HCT116 (cell line): ENCODE measurements around the gene TCOF1. TPM values are rescaled to one million over a fixed set of nuclear protein-coding genes. Genes with fewer than 3 reads are reported as not detected.

Experiments
- ATAC-seq: fragments of 200-7000 bp; cut with Tn5 transposase; 2 replicates; pipeline ENCODE4 v1.9.1; 2020; ENCODE audit warnings: mild to moderate bottlenecking, moderate library complexity
- BruUV-seq: library from RNA; stranded (reverse); fragments of 400-500 nt; replicated peaks from 2 replicates; lab custom pipeline; 2021; lab: Mats Ljungman, UMichigan
- CTCF ChIA-PET: fragments of 300-600 bp; sonication (Branson Sonifier 250); formaldehyde crosslinking; loops from one replicate; lab custom pipeline; 2021; ENCODE audit warnings: antibody characterized with exemption; lab: Charles Lee
- POLR2A ChIA-PET: fragments of 300-600, 350-600 bp; sonication (Branson Sonifier 250); formaldehyde crosslinking; loops from one replicate; lab custom pipeline; 2021; ENCODE audit warnings: antibody characterized with exemption; lab: Charles Lee
- RAD21 ChIA-PET, 2 experiments: fragments of 300-600 bp; sonication (Branson Sonifier 250); formaldehyde crosslinking; loops; one replicate each; lab custom pipeline; 2023; ENCODE audit warnings: low total read pairs in 2 of 2; ENCODE audit not compliant: uncharacterized antibody in 2 of 2, unreplicated experiment in 2 of 2, low non-redundant PET in 1 of 2; lab: Charles Lee
- DNase-seq: peaks from one replicate; pipeline ENCODE4 v3.0.0-alpha.2; 2010; ENCODE audit warnings: low read depth, low spot score
- H2AFZ ChIP-seq: fragments of 200-600 bp; shearing (Covaris generic), sonication (generic); 2 replicates; pipeline ENCODE4 v1.6.1; 2017; ENCODE audit warnings: low read depth, mixed run types, mixed read lengths, antibody characterized with exemption, low read length; ENCODE audit not compliant: poor library complexity, severe bottlenecking
- H3K27ac ChIP-seq: 2 replicates; pipeline ENCODE4 v1.5.1; 2012; ENCODE audit warnings: low read depth, low read length
- H3K27me3 ChIP-seq: fragments of 200-600 bp; sonication (generic); 2 replicates; pipeline ENCODE4 v1.6.1; 2016; ENCODE audit warnings: mixed run types, low read length, mixed read lengths; ENCODE audit not compliant: insufficient read depth
- H3K36me3 ChIP-seq, 2 experiments: fragments of 200-500 bp in 1 of 2; fragments of 200-600 bp in 1 of 2; sonication (Bioruptor generic) in 1 of 2; sonication (generic) in 1 of 2; 2 replicates each; pipeline versions ENCODE4 v1.5.1 to v1.6.1; 2014 to 2016; ENCODE audit warnings: low read length in 2 of 2, inconsistent platforms in 1 of 2, mixed read lengths in 1 of 2, mixed run types in 1 of 2; ENCODE audit not compliant: insufficient read depth in 2 of 2, control insufficient read depth in 1 of 2
- H3K4me1 ChIP-seq, 2 experiments: fragments of 200-600 bp in 1 of 2; sonication (generic) in 1 of 2; 2 replicates each; pipeline versions ENCODE4 v1.5.1 to v1.6.1; 2012 to 2017; ENCODE audit warnings: low read length in 2 of 2, inconsistent platforms in 1 of 2, mild to moderate bottlenecking in 1 of 2, mixed read lengths in 1 of 2, mixed run types in 1 of 2, moderate library complexity in 1 of 2; ENCODE audit not compliant: insufficient read depth in 2 of 2, control insufficient read depth in 1 of 2
- H3K4me2 ChIP-seq: fragments of 200-600 bp; sonication (generic); 2 replicates; pipeline ENCODE4 v1.6.1; 2017; ENCODE audit warnings: mixed run types, low read length, mixed read lengths
- H3K4me3 ChIP-seq, 2 experiments: fragments of 200-600 bp in 1 of 2; sonication (generic) in 1 of 2; replicated peaks in 1 of 2; 2 replicates each; pipeline ENCODE4 v1.5.1; 2011 to 2016; ENCODE audit warnings: low read length in 2 of 2, control low read depth in 1 of 2, low read depth in 1 of 2, mild to moderate bottlenecking in 1 of 2, mixed read lengths in 1 of 2, mixed run types in 1 of 2
- H3K79me2 ChIP-seq: fragments of 200-600 bp; sonication (generic); 2 replicates; pipeline ENCODE4 v1.6.1; 2017; ENCODE audit warnings: mild to moderate bottlenecking, mixed run types, low read length, moderate library complexity, mixed read lengths; ENCODE audit not compliant: insufficient read depth
- H3K9ac ChIP-seq: fragments of 200-600 bp; sonication (generic); 2 replicates; pipeline ENCODE4 v1.6.1; 2016; ENCODE audit warnings: low read length, mixed read lengths
- H3K9me2 ChIP-seq: fragments of 200-600 bp; sonication (generic), shearing (Covaris generic); 2 replicates; pipeline ENCODE4 v1.6.1; 2017; ENCODE audit warnings: mixed run types, mild to moderate bottlenecking, moderate library complexity; ENCODE audit not compliant: insufficient read depth
- H3K9me3 ChIP-seq, 2 experiments: fragments of 200-500 bp in 1 of 2; fragments of 200-600 bp in 1 of 2; sonication (Bioruptor generic) in 1 of 2; sonication (generic) in 1 of 2; 2 replicates each; pipeline ENCODE4 v1.6.1; 2014 to 2017; ENCODE audit warnings: low read length in 2 of 2, mixed read lengths in 2 of 2, inconsistent platforms in 1 of 2, low read depth in 1 of 2, mild to moderate bottlenecking in 1 of 2, mixed run types in 1 of 2, moderate library complexity in 1 of 2; ENCODE audit not compliant: control insufficient read depth in 1 of 2, insufficient read depth in 1 of 2
- H4K20me1 ChIP-seq: fragments of 200-600 bp; sonication (generic), shearing (Covaris generic); 2 replicates; pipeline ENCODE4 v1.6.1; 2017; ENCODE audit warnings: mixed run types, mild to moderate bottlenecking, moderate library complexity; ENCODE audit not compliant: insufficient read depth
- ATF3 ChIP-seq: IDR thresholded peaks from 2 replicates; pipeline ENCODE4 v1.6.1; 2012
- CBX3 ChIP-seq: IDR thresholded peaks from 2 replicates; pipeline ENCODE4 v1.6.1; 2012; ENCODE audit warnings: low read depth
- CEBPB ChIP-seq: IDR thresholded peaks from 2 replicates; pipeline ENCODE4 v1.6.1; 2012; ENCODE audit warnings: low read depth
- CTCF ChIP-seq, 3 experiments: fragments of 200-600 bp in 1 of 3; sonication (generic) in 1 of 3; IDR thresholded peaks in 2 of 3; conservative IDR thresholded peaks in 1 of 3; 2 replicates each; pipeline ENCODE4 v1.5.1; 2012 to 2017; ENCODE audit warnings: low read depth in 2 of 3, low read length in 2 of 3, antibody characterized with exemption in 1 of 3, borderline replicate concordance in 1 of 3, control low read depth in 1 of 3, mild to moderate bottlenecking in 1 of 3, mixed read lengths in 1 of 3, mixed run types in 1 of 3, moderate library complexity in 1 of 3; ENCODE audit not compliant: insufficient read depth in 1 of 3
- EZH2 ChIP-seq: fragments of 200-600 bp; sonication (generic); IDR thresholded peaks from 2 replicates; pipeline ENCODE4 v1.6.1; 2017; ENCODE audit warnings: antibody characterized with exemption, mixed run types
- EZH2phosphoT487 ChIP-seq: fragments of 200-600 bp; IDR thresholded peaks from 2 replicates; pipeline ENCODE4 v1.6.1; 2018; ENCODE audit warnings: antibody characterized with exemption, borderline replicate concordance
- JUND ChIP-seq: IDR thresholded peaks from 2 replicates; pipeline ENCODE4 v1.6.1; 2012
- MAX ChIP-seq: IDR thresholded peaks from 2 replicates; pipeline ENCODE4 v1.6.1; 2012
- POLR2A ChIP-seq: IDR thresholded peaks from 2 replicates; pipeline ENCODE4 v1.7.0; 2011; ENCODE audit warnings: borderline replicate concordance; ENCODE audit not compliant: insufficient read depth, insufficient read length; ENCODE audit errors: extremely low read depth
- POLR2AphosphoS5 ChIP-seq: IDR thresholded peaks from 2 replicates; pipeline ENCODE4 v1.6.1; 2011; ENCODE audit warnings: mild to moderate bottlenecking, low read depth, low read length, moderate library complexity
- RAD21 ChIP-seq: IDR thresholded peaks from 2 replicates; pipeline ENCODE4 v1.6.1; 2012; ENCODE audit warnings: low read depth, mild to moderate bottlenecking
- REST ChIP-seq: IDR thresholded peaks from 2 replicates; pipeline ENCODE4 v1.6.1; 2012; ENCODE audit warnings: low read depth
- SIN3A ChIP-seq: IDR thresholded peaks from 2 replicates; pipeline ENCODE4 v1.6.1; 2012; ENCODE audit warnings: low read depth
- SP1 ChIP-seq: IDR thresholded peaks from 2 replicates; pipeline ENCODE4 v1.6.1; 2012; ENCODE audit warnings: low read depth
- SRF ChIP-seq: IDR thresholded peaks from 2 replicates; pipeline ENCODE4 v1.6.1; 2012; ENCODE audit warnings: low read depth
- TCF7L2 ChIP-seq: IDR thresholded peaks from 2 replicates; pipeline ENCODE4 v1.7.0; 2011; ENCODE audit warnings: borderline replicate concordance, inconsistent platforms; ENCODE audit not compliant: insufficient read depth, insufficient read length; ENCODE audit errors: extremely low read depth
- YY1 ChIP-seq: IDR thresholded peaks from 2 replicates; pipeline ENCODE4 v1.6.1; 2011; ENCODE audit warnings: low read length, low read depth, moderate library complexity, mild to moderate bottlenecking; ENCODE audit not compliant: insufficient replicate concordance; ENCODE audit errors: extremely low read depth
- ZBTB33 ChIP-seq: IDR thresholded peaks from 2 replicates; pipeline ENCODE4 v1.6.1; 2011; ENCODE audit warnings: mild to moderate bottlenecking, low read length, moderate library complexity; ENCODE audit not compliant: insufficient replicate concordance; ENCODE audit errors: extremely low read depth
- intact Hi-C: fragments of 100-400 bp; cut with micrococcal nuclease; formaldehyde crosslinking; loops from 2 replicates; pipeline ENCODE4 v1.10.0; 2022
- total RNA-seq: library from RNA; stranded (reverse); gene quantifications from one replicate; pipeline ENCODE4 v1.2.1, GENCODE V29; 2021; ENCODE audit not compliant: unreplicated experiment

TCOF1 gene
- total RNA-seq, 1 experiment from 2014 or later = 94.7 TPM

GRCh38 chr5:150312518-150312917 is 45.0 kb upstream of the TCOF1 start:
- no peak overlapping the region for H3K27ac ChIP-seq
- H3K9ac ChIP-seq = no peak overlapping the region
- no peak overlapping the region for H3K4me3 ChIP-seq
- POLR2A ChIA-PET = interaction anchor here (0.7 kb wide), 1 partner anchor 12 kb away, joined by 3 read pairs; no protein-coding TSS in a partner anchor
- H3K36me3 ChIP-seq = no peaks in the 10 kb centered on the region
- CTCF ChIA-PET = no interaction called here
- peaks cover 7 to 11% of the 10 kb centered on the region in 2 experiments for H3K4me1 ChIP-seq
- H3K4me2 ChIP-seq = no peak overlapping the region
- no peak overlapping the region for H2AFZ ChIP-seq
- RAD21 ChIA-PET = no interaction called here
- no peak for ATAC-seq
- no peaks in the 10 kb centered on the region for H3K27me3 ChIP-seq
- H4K20me1 ChIP-seq = no peaks in the 10 kb centered on the region
- no peaks in the 10 kb centered on the region for H3K9me3 ChIP-seq
- H3K9me2 ChIP-seq = no peaks in the 10 kb centered on the region
- no TSS peak for BruUV-seq
- DNase-seq = no peak
- no peaks in the 10 kb centered on the region for H3K79me2 ChIP-seq
- intact Hi-C loops = no loop called here
- TF ChIP-seq MAX = no peak
- TF ChIP-seq ZBTB33 = no peak
- TF ChIP-seq EZH2 = no peak
- no peak for TF ChIP-seq JUND
- no peak for TF ChIP-seq CEBPB
- no peak for TF ChIP-seq CBX3
- no peak for TF ChIP-seq RAD21
- TF ChIP-seq POLR2AphosphoS5 = no peak
- TF ChIP-seq ATF3 = no peak
- no peak for TF ChIP-seq EZH2phosphoT487
- no peak for TF ChIP-seq SP1
- no peak for TF ChIP-seq CTCF (IDR thresholded peaks at IDR 0.05 in 2 of 3, conservative IDR thresholded peaks at IDR 0.05 in 1 of 3; ENCODE audit: borderline replicate concordance in 1 of 3, insufficient read depth in 1 of 3, low read depth in 2 of 3, low read length in 2 of 3)
- TF ChIP-seq REST = no peak
- no peak for TF ChIP-seq YY1
- no peak for TF ChIP-seq SIN3A
- no peak for TF ChIP-seq TCF7L2
- no peak for TF ChIP-seq SRF
- no peak for TF ChIP-seq POLR2A
- TF ChIP-seq, all 23 proteins: peak for 0
